ENCODE measurements around the gene TSPAN33. TPM values are rescaled to one million over a fixed set of nuclear protein-coding genes. Genes with fewer than 3 reads are reported as not detected.
A peak's percentile ranks its signal among the peaks of the same experiment; 100 is the strongest.
"Not testable (repeated sequence)": the region's sequence is repeated elsewhere in the genome, so short reads cannot be mapped to it uniquely, and the experiment has no call there.

Gene TSPAN33
- total and polyA plus RNA-seq, 2 experiments from 2014 or later: 10.0 to 14.9 TPM

DNA sequence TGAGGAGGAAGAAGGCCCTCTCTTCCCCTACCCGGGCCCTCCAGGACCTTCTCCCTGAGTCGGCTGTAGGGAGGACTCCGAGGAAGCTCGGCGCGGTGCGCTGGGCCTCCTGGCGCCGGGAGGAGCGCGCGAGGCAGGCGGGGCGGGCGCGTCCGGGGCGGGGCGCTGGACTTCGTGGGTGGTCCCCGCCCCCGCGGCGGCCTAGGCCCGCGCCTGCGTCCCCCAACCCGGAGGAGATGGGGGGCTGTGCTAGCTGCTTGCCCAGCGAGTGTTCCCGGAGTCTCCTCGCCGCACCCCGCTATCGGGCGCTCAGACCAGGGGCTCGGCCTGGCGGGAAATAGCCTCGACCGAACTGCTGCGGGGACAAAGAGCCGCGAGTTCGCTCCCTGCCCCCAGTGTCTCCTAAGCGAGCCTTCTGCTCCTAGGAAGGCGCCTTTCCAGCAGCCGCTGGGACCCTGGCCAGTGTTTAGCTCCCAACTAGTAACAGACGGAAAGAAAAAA lies 24.7 kb downstream of the TSPAN33 start:
- H3K36me3 ChIP-seq: no peaks in the 10 kb centered on the region
- TF ChIP-seq CTCF (IDR thresholded peaks at IDR 0.05; ENCODE audit: low read depth, low read length): no peak
- no peak overlapping the region for H3K27ac ChIP-seq
- peak; percentile 48 to 60 for DNase-seq (ENCODE audit: low read depth in 1 of 2, low spot score in 1 of 2)
- H3K4me1 ChIP-seq (ENCODE audit: low read depth): peaks cover 2% of the 10 kb centered on the region
- peak overlapping the region; percentile 5 for H3K4me3 ChIP-seq
- no peaks in the 10 kb centered on the region for H3K27me3 ChIP-seq
- H3K9me3 ChIP-seq (ENCODE audit: low read depth): no peaks in the 10 kb centered on the region

- Histone ChIP-seq H3K4me1 (ENCODE audit: low read depth) (peaks cover 2% of the 10 kb centered on the region), H3K36me3 (no peaks in the 10 kb centered on the region), H3K27ac (no peak overlapping the region), H3K9me3 (ENCODE audit: low read depth) (no peaks in the 10 kb centered on the region), H3K27me3 (no peaks in the 10 kb centered on the region), H3K4me3 (no peak overlapping the region)
- no peak for TF ChIP-seq CTCF (IDR thresholded peaks at IDR 0.05; ENCODE audit: low read depth, low read length)
- no peak for DNase-seq (ENCODE audit: low read depth in 1 of 2, low spot score in 1 of 2)
Measured at GRCh38 chr7:129169686-129170440, 25.4 kb downstream of the TSPAN33 start.

DNA sequence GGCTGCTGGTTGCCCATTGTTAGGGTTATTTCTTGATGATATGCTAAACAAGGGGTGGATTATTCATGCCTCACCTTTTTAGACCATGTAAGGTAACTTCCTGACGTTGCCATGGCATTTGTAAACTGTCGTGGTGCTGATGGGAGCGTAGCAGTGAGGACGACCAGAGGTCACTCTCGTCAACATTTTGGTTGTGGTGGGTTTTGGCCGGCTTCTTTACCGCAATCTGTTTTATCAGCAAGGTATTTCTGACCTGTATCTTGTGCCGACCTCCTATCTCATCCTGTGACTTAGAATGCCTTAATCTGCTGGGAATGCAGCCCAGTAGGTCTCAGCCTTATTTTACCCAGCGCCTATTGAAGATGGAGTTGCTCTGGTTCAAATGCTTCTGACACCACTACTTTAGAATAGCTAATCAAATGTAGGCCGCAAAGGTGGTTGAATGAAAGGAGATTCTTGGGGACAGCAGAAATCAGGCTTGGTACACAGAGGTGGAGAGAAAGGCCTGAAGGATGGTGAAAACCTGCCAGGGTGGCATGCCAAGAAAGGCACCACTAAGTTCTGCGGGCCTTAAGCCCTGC lies 26.0 kb downstream of the TSPAN33 start:
- no peak for DNase-seq (ENCODE audit: low read depth in 1 of 2, low spot score in 1 of 2)
- Histone ChIP-seq H3K36me3 (no peaks in the 10 kb centered on the region), H3K27me3 (no peaks in the 10 kb centered on the region), H3K9me3 (ENCODE audit: low read depth) (no peaks in the 10 kb centered on the region), H3K4me1 (ENCODE audit: low read depth) (peaks cover 2% of the 10 kb centered on the region), H3K4me3 (no peak overlapping the region), H3K27ac (no peak overlapping the region)
- no peak for TF ChIP-seq CTCF (IDR thresholded peaks at IDR 0.05; ENCODE audit: low read depth, low read length)

DNA sequence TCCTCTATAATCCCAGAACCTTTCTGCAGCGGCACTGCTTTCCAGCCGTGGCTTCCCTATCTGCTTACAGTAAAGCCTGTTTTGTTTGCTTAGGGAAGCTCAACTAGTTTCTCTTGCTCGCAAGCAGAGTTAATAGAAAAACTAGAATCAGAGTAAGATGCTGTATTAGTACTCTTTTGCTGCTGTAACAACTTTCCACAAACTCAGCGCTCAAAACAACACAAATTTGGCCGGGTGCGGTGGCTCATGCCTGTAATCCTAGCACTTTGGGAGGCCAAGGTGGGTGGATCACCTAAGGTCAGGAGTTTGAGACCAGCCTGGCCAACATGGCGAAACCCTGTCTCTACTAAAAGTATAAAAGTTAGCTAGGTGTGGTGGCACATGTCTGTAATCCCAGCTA lies 29.4 kb downstream of the TSPAN33 start:
- not testable (repeated sequence) for H3K4me1 ChIP-seq (ENCODE audit: low read depth); H3K27me3 ChIP-seq; H3K9me3 ChIP-seq (ENCODE audit: low read depth); DNase-seq (ENCODE audit: low read depth in 1 of 2, low spot score in 1 of 2); H3K36me3 ChIP-seq; H3K4me3 ChIP-seq; H3K27ac ChIP-seq

- Histone ChIP-seq H3K9me3 (ENCODE audit: low read depth) (no peaks in the 10 kb centered on the region), H3K27me3 (no peaks in the 10 kb centered on the region), H3K27ac (no peak overlapping the region), H3K36me3 (no peaks in the 10 kb centered on the region), H3K4me3 (no peak overlapping the region), H3K4me1 (ENCODE audit: low read depth) (no peaks in the 10 kb centered on the region)
- DNase-seq (ENCODE audit: low read depth in 1 of 2, low spot score in 1 of 2): no peak
- TF ChIP-seq CTCF (IDR thresholded peaks at IDR 0.05; ENCODE audit: low read depth, low read length): no peak
Measured at GRCh38 chr7:129176916-129177710, 32.6 kb downstream of the TSPAN33 start.

Data from cardiac muscle cell (in vitro differentiated cells and primary cell).